PC-9 (cell line): ENCODE measurements around the gene GALM. TPM values are rescaled to one million over a fixed set of nuclear protein-coding genes. Genes with fewer than 3 reads are reported as not detected.

Experiments
- BruUV-seq: library from RNA; stranded (reverse); fragments of 400-500 nt; replicated peaks from 2 replicates; lab custom pipeline; 2021; lab: Mats Ljungman, UMichigan
- CTCF ChIA-PET: fragments of 300-600 bp; sonication (Branson Sonifier 250); formaldehyde crosslinking; loops from one replicate; lab custom pipeline; 2022; ENCODE audit warnings: antibody characterized with exemption; lab: Charles Lee
- POLR2A ChIA-PET: fragments of 300-600 bp; sonication (Branson Sonifier 250); formaldehyde crosslinking; loops from one replicate; lab custom pipeline; 2022; ENCODE audit warnings: antibody characterized with exemption; ENCODE audit not compliant: unreplicated experiment; lab: Charles Lee
- DNase-seq, 2 experiments: peaks; one replicate each; pipeline versions ENCODE4 v3.0.0 to v3.0.0-alpha.2; 2015 to 2022; ENCODE audit warnings: mixed read lengths in 1 of 2
- H2AFZ ChIP-seq: fragments of 200-600 bp; sonication (generic); 2 replicates; pipeline ENCODE4 v1.8.1; 2017; ENCODE audit warnings: antibody characterized with exemption
- H3F3A ChIP-seq: fragments of 200-600 bp; sonication (generic); 2 replicates; pipeline ENCODE4 v1.8.1; 2017; ENCODE audit warnings: antibody characterized with exemption, mild to moderate bottlenecking, low read depth; ENCODE audit not compliant: insufficient read depth
- H3K27ac ChIP-seq: fragments of 200-600 bp; sonication (generic); 2 replicates; pipeline ENCODE4 v1.6.1; 2016; ENCODE audit warnings: mixed run types
- H3K27me3 ChIP-seq: fragments of 200-600 bp; sonication (generic); 2 replicates; pipeline ENCODE4 v1.6.1; 2016; ENCODE audit warnings: low read depth, mixed run types; ENCODE audit not compliant: insufficient read depth
- H3K36me3 ChIP-seq: fragments of 200-600 bp; sonication (generic); 2 replicates; pipeline ENCODE4 v1.6.1; 2016; ENCODE audit warnings: low read depth, mixed run types
- H3K4me1 ChIP-seq: fragments of 200-600 bp; sonication (generic); replicated peaks from 2 replicates; pipeline ENCODE4 v1.6.1; 2016; ENCODE audit warnings: mixed run types; ENCODE audit not compliant: insufficient read depth
- H3K4me2 ChIP-seq: fragments of 200-600 bp; sonication (generic); 2 replicates; pipeline ENCODE4 v1.6.1; 2017; ENCODE audit warnings: mixed run types
- H3K4me3 ChIP-seq: fragments of 200-600 bp; sonication (generic); 2 replicates; pipeline ENCODE4 v1.6.1; 2016; ENCODE audit warnings: mixed run types
- H3K79me2 ChIP-seq: fragments of 200-600 bp; sonication (generic); 2 replicates; pipeline ENCODE4 v1.6.1; 2017; ENCODE audit warnings: low read depth, mixed run types
- H3K9me2 ChIP-seq: fragments of 200-600 bp; sonication (generic); 2 replicates; pipeline ENCODE4 v1.8.1; 2017; ENCODE audit warnings: mild to moderate bottlenecking; ENCODE audit not compliant: insufficient read depth
- H3K9me3 ChIP-seq: fragments of 200-600 bp; sonication (generic); 2 replicates; pipeline ENCODE4 v1.8.1; 2016; ENCODE audit warnings: low read depth; ENCODE audit not compliant: insufficient read depth
- H4K20me1 ChIP-seq: fragments of 200-600 bp; sonication (generic); 2 replicates; pipeline ENCODE4 v1.8.1; 2017; ENCODE audit not compliant: insufficient read depth
- CTCF ChIP-seq: fragments of 200-600 bp; sonication (generic); conservative IDR thresholded peaks from 2 replicates; pipeline ENCODE4 v1.6.1; 2017; ENCODE audit warnings: mixed run types, antibody characterized with exemption, mild to moderate bottlenecking, moderate library complexity
- EZH2 ChIP-seq: fragments of 200-600 bp; sonication (generic); IDR thresholded peaks from 2 replicates; pipeline ENCODE4 v1.8.0; 2017; ENCODE audit warnings: antibody characterized with exemption, low read depth
- intact Hi-C: fragments of 100-400 bp; cut with micrococcal nuclease; formaldehyde crosslinking; loops from one replicate; pipeline ENCODE4 v1.10.0; 2022; ENCODE audit not compliant: unreplicated experiment
- total RNA-seq: library from RNA; stranded (reverse); gene quantifications from 2 replicates; pipeline ENCODE4 v1.2.3, GENCODE V29; 2021

Gene GALM
- total RNA-seq, 1 experiment from 2014 or later = 27.7 TPM

GRCh38 chr2:38771632-38772031 is 105.7 kb downstream of the GALM start:
- Histone ChIP-seq H4K20me1 (no peaks in the 10 kb centered on the region), H3K4me1 (peaks cover 20% of the 10 kb centered on the region), H2AFZ (peak overlapping the region; percentile 49; the same call in 1 of the 2 replicates), H3K27ac (no peak overlapping the region), H3K36me3 (no peaks in the 10 kb centered on the region), H3K79me2 (no peaks in the 10 kb centered on the region), H3K4me3 (no peak overlapping the region), H3K9me3 (no peaks in the 10 kb centered on the region), H3F3A (peaks cover 11% of the 10 kb centered on the region), H3K27me3 (no peaks in the 10 kb centered on the region), H3K9me2 (no peaks in the 10 kb centered on the region), H3K4me2 (peak overlapping the region; percentile 32)
- ChIA-PET POLR2A (no interaction called here), CTCF (interaction anchor here (0.6 kb wide), 1 partner anchor 456 kb away, joined by 8 read pairs; no protein-coding TSS in a partner anchor)
- intact Hi-C loops = no loop called here
- BruUV-seq = no TSS peak
- peak in 1 of 2 experiments; percentile 74 for DNase-seq
- TF ChIP-seq CTCF (no peak), EZH2 (no peak)

- CTCF ChIA-PET = no interaction called here
- no peak for DNase-seq
- Histone ChIP-seq H3K79me2 (peaks cover 13% of the 10 kb centered on the region), H3K27ac (no peak overlapping the region), H3K4me1 (peaks cover 19% of the 10 kb centered on the region), H3K4me3 (no peak overlapping the region), H2AFZ (no peak overlapping the region), H3K9me2 (no peaks in the 10 kb centered on the region), H3K4me2 (no peak overlapping the region), H3K36me3 (no peaks in the 10 kb centered on the region), H3K9me3 (no peaks in the 10 kb centered on the region), H3F3A (peaks cover 11% of the 10 kb centered on the region; the same call in 1 of the 2 replicates), H4K20me1 (no peaks in the 10 kb centered on the region), H3K27me3 (no peaks in the 10 kb centered on the region)
- no TSS peak for BruUV-seq
- intact Hi-C loops = no loop called here
- POLR2A ChIA-PET = no interaction called here
- TF ChIP-seq CTCF = no peak
Observed at GRCh38 chr2:38775097-38775920, 109.4 kb downstream of the GALM start.

GRCh38 chr2:38775921-38776225 is 110.0 kb downstream of the GALM start:
- Histone ChIP-seq H3K79me2 (peaks cover 13% of the 10 kb centered on the region), H3F3A (peaks cover 11% of the 10 kb centered on the region; the same call in 1 of the 2 replicates), H3K9me2 (no peaks in the 10 kb centered on the region), H2AFZ (no peak overlapping the region), H3K4me1 (peaks cover 19% of the 10 kb centered on the region), H3K27ac (no peak overlapping the region), H3K4me3 (no peak overlapping the region), H3K27me3 (no peaks in the 10 kb centered on the region), H3K4me2 (no peak overlapping the region), H3K36me3 (no peaks in the 10 kb centered on the region; the same call in 1 of the 2 replicates), H3K9me3 (no peaks in the 10 kb centered on the region), H4K20me1 (no peaks in the 10 kb centered on the region)
- TF ChIP-seq CTCF = no peak
- TF ChIP-seq EZH2 = no peak
- POLR2A ChIA-PET = no interaction called here
- CTCF ChIA-PET = no interaction called here
- BruUV-seq = no TSS peak
- intact Hi-C loops = no loop called here
- DNase-seq = no peak
